RWPE2 (cell line): ENCODE measurements around the gene ATP23.
A peak's percentile ranks its signal among the peaks of the same experiment; 100 is the strongest.

Source experiments
- ATAC-seq: fragments of 200-7000 bp; cut with Tn5 transposase; 3 replicates; pipeline ENCODE4 v1.9.1; 2021; ENCODE audit warnings: low read depth
- DNase-seq: peaks from one replicate; pipeline ENCODE4 v3.0.0-alpha.2; 2020; ENCODE audit warnings: low spot score
- H3K27ac ChIP-seq: fragments of 450-650 bp; 2 replicates; pipeline ENCODE4 v1.5.1; 2017; ENCODE audit warnings: mild to moderate bottlenecking; ENCODE audit not compliant: poor library complexity, severe bottlenecking
- H3K27me3 ChIP-seq: fragments of 250-450 bp; sonication (Bioruptor Pico); 2 replicates; pipeline ENCODE4 v1.5.1; 2021; ENCODE audit warnings: mild to moderate bottlenecking, moderate library complexity; ENCODE audit not compliant: insufficient read depth, poor library complexity, severe bottlenecking
- H3K36me3 ChIP-seq: fragments of 250-450 bp; sonication (Bioruptor Pico); 2 replicates; pipeline ENCODE4 v1.5.1; 2020; ENCODE audit warnings: low read depth, mild to moderate bottlenecking, moderate library complexity
- H3K4me1 ChIP-seq: fragments of 250-450 bp; sonication (Bioruptor Pico); 2 replicates; pipeline ENCODE4 v1.5.1; 2021; ENCODE audit warnings: mild to moderate bottlenecking, moderate library complexity; ENCODE audit not compliant: insufficient read depth, poor library complexity, severe bottlenecking
- H3K4me3 ChIP-seq: fragments of 250-450 bp; sonication (Bioruptor Pico); 2 replicates; pipeline ENCODE4 v1.5.1; 2021; ENCODE audit warnings: mild to moderate bottlenecking, moderate library complexity; ENCODE audit not compliant: severe bottlenecking
- H3K9me3 ChIP-seq: fragments of 250-450 bp; sonication (Bioruptor Pico); 2 replicates; pipeline ENCODE4 v1.5.1; 2021; ENCODE audit warnings: mild to moderate bottlenecking, moderate library complexity; ENCODE audit not compliant: severe bottlenecking
- TF ChIP-seq, protein P1 (sequence below): fragments of 450-650 bp; IDR thresholded peaks from one replicate; pipeline ENCODE4 v1.5.1; 2017; ENCODE audit warnings: mild to moderate bottlenecking, moderate library complexity; ENCODE audit not compliant: poor library complexity, severe bottlenecking

ATP23 gene

GRCh38 chr12:57898308-57898970 is 42.9 kb upstream of the ATP23 start:
- TF ChIP-seq, protein P1, sequence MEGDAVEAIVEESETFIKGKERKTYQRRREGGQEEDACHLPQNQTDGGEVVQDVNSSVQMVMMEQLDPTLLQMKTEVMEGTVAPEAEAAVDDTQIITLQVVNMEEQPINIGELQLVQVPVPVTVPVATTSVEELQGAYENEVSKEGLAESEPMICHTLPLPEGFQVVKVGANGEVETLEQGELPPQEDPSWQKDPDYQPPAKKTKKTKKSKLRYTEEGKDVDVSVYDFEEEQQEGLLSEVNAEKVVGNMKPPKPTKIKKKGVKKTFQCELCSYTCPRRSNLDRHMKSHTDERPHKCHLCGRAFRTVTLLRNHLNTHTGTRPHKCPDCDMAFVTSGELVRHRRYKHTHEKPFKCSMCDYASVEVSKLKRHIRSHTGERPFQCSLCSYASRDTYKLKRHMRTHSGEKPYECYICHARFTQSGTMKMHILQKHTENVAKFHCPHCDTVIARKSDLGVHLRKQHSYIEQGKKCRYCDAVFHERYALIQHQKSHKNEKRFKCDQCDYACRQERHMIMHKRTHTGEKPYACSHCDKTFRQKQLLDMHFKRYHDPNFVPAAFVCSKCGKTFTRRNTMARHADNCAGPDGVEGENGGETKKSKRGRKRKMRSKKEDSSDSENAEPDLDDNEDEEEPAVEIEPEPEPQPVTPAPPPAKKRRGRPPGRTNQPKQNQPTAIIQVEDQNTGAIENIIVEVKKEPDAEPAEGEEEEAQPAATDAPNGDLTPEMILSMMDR: no peak
- H3K9me3 ChIP-seq: no peaks in the 10 kb centered on the region
- peak overlapping the region; percentile 58 for H3K27ac ChIP-seq
- H3K27me3 ChIP-seq: no peaks in the 10 kb centered on the region
- no peak for DNase-seq
- H3K4me3 ChIP-seq: no peak overlapping the region
- peak; percentile 38; the same call in 2 of the 3 replicates for ATAC-seq
- peaks cover 38% of the 10 kb centered on the region for H3K4me1 ChIP-seq
- H3K36me3 ChIP-seq: no peaks in the 10 kb centered on the region

- Histone ChIP-seq H3K4me3 (no peak overlapping the region), H3K27ac (peak overlapping the region; percentile 58), H3K9me3 (no peaks in the 10 kb centered on the region), H3K36me3 (no peaks in the 10 kb centered on the region), H3K27me3 (no peaks in the 10 kb centered on the region), H3K4me1 (peaks cover 31% of the 10 kb centered on the region)
- ATAC-seq: peak; percentile 77
- no peak for DNase-seq
- TF ChIP-seq, protein P1: no peak
These were observed 42.2 kb upstream of the ATP23 start for GRCh38 chr12:57899010-57899662.

DNA sequence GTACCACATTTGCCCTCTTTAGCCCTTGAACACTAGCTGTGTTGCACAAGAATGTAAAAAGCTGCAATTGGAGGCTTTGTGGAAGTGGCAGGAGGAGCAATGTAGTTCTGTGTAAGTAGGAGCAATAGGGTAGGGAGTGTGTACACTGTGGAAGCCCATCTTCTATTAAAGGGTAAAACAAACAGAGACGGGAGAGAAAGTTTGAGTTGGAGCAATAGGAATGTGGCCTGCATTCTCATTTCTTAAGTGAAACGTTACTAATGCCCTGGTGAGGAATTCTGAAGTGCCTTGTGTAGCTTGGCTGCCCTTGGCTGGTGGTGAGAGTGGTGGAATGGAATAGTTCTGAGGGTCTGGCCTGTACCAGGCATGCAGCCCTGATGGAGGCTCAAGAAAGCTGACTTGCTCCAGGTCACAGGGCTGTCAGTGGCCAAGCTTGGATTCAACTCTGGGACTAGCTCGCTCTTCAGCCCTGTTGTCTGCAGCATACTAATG is 38.8 kb upstream of the ATP23 start:
- H3K4me1 ChIP-seq: peaks cover 19% of the 10 kb centered on the region
- H3K27me3 ChIP-seq: no peaks in the 10 kb centered on the region
- ATAC-seq (no peak), DNase-seq (no peak)
- H3K4me3 ChIP-seq: no peak overlapping the region
- TF ChIP-seq, protein P1: no peak
- H3K9me3 ChIP-seq: no peaks in the 10 kb centered on the region
- no peak overlapping the region for H3K27ac ChIP-seq
- H3K36me3 ChIP-seq: no peaks in the 10 kb centered on the region

- no peaks in the 10 kb centered on the region for H3K36me3 ChIP-seq
- H3K9me3 ChIP-seq: no peaks in the 10 kb centered on the region
- H3K27me3 ChIP-seq: no peaks in the 10 kb centered on the region
- ATAC-seq (no peak), DNase-seq (no peak)
- TF ChIP-seq, protein P1: no peak
- no peak overlapping the region for H3K4me3 ChIP-seq
- H3K27ac ChIP-seq: no peak overlapping the region
- H3K4me1 ChIP-seq: peaks cover 2% of the 10 kb centered on the region
These were observed 36.9 kb upstream of the ATP23 start for GRCh38 chr12:57904426-57904825.
